ENCODE data around the gene MS4A10.
"Not testable (repeated sequence)": the region's sequence is repeated elsewhere in the genome, so short reads cannot be mapped to it uniquely, and the experiment has no call there.

The MS4A10 gene

GRCh38 chr11:60821827-60822599 lies 36.9 kb downstream of the MS4A10 start:
- Histone ChIP-seq H3K9ac (peak overlapping the region in 4 of 11 experiments; percentile 4 to 22 (median 18); a peak in 2 of 22 replicates), H3K27ac (no peak overlapping the region), H3K4me1 (peaks cover 0 to 19% (median 14%) of the 10 kb centered on the region in 10 experiments; a peak in 16 of 20 replicates), H3K36me3 (no peaks in the 10 kb centered on the region), H3K4me3 (no peak overlapping the region; a peak in 1 of 20 replicates), H3K4me2 (peak overlapping the region in 9 of 11 experiments; percentile 52 to 82 (median 63); a peak in 18 of 22 replicates), H4K20me1 (no peaks in the 10 kb centered on the region), H3K27me3 (no peaks in the 10 kb centered on the region), H3K9me3 (replicated peaks in 1 of 11) (peaks cover 6 to 12% (median 8%) of the 10 kb centered on the region in 11 experiments)
- TF ChIP-seq Cebpa-rat (IDR thresholded peaks at IDR 0.05), result no peak

DNA sequence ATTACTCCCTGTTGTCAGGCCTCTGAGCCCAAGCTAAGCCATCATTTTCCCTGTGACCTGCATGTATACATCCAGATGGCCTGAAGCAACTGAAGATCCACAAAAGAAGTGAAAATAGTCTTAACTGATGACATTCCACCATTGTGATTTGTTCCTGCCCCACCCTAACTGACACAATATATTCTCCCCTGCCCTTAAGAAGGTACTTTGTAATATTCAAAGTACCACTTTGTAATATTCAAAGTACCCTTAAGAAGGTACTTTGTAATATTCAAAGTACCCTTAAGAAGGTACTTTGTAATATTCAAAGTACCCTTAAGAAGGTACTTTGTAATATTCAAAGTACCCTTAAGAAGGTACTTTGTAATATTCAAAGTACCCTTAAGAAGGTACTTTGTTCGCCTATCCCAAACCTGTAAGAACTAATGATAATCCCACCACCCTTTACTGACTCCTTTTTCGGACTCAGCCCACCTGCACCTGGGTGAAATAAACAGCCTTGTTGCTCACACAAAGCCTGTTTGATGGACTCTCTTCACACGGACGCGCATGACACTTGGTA lies 38.7 kb downstream of the MS4A10 start:
- not testable (repeated sequence) for H3K27me3 ChIP-seq; H3K9me3 ChIP-seq (replicated peaks in 1 of 11); H3K36me3 ChIP-seq

GRCh38 chr11:60825118-60825517 lies 40.0 kb downstream of the MS4A10 start:
- Histone ChIP-seq H3K4me3 (no peak overlapping the region), H3K9ac (no peak overlapping the region), H3K27me3 (no peaks in the 10 kb centered on the region), H4K20me1 (no peaks in the 10 kb centered on the region), H3K27ac (no peak overlapping the region), H3K36me3 (no peaks in the 10 kb centered on the region), H3K4me2 (no peak overlapping the region), H3K9me3 (replicated peaks in 1 of 11) (no peaks in the 10 kb centered on the region; a peak in 2 of 22 replicates), H3K4me1 (peaks cover 0 to 19% (median 14%) of the 10 kb centered on the region in 10 experiments; a peak in 16 of 20 replicates)
- TF ChIP-seq Cebpa-rat (IDR thresholded peaks at IDR 0.05), result no peak

More for the DNA sequence above, 38.7 kb downstream of the MS4A10 start:
- H3K27ac ChIP-seq, H3K4me3 ChIP-seq, H4K20me1 ChIP-seq, H3K9ac ChIP-seq, H3K4me2 ChIP-seq: not testable (repeated sequence)
- peaks cover 0 to 19% (median 14%) of the 10 kb centered on the region in 10 experiments; a peak in 16 of 20 replicates for H3K4me1 ChIP-seq

- TF ChIP-seq Cebpa-rat (IDR thresholded peaks at IDR 0.05), result no peak
- Histone ChIP-seq H3K4me1 (peaks cover 0 to 19% (median 14%) of the 10 kb centered on the region in 10 experiments; a peak in 16 of 20 replicates), H3K36me3 (no peaks in the 10 kb centered on the region), H3K4me2 (no peak overlapping the region), H3K9me3 (replicated peaks in 1 of 11) (no peaks in the 10 kb centered on the region; a peak in 2 of 22 replicates), H3K9ac (no peak overlapping the region), H3K4me3 (no peak overlapping the region), H4K20me1 (no peaks in the 10 kb centered on the region), H3K27me3 (no peaks in the 10 kb centered on the region), H3K27ac (no peak overlapping the region)
These were observed 40.7 kb downstream of the MS4A10 start for GRCh38 chr11:60825790-60826189.

DNA sequence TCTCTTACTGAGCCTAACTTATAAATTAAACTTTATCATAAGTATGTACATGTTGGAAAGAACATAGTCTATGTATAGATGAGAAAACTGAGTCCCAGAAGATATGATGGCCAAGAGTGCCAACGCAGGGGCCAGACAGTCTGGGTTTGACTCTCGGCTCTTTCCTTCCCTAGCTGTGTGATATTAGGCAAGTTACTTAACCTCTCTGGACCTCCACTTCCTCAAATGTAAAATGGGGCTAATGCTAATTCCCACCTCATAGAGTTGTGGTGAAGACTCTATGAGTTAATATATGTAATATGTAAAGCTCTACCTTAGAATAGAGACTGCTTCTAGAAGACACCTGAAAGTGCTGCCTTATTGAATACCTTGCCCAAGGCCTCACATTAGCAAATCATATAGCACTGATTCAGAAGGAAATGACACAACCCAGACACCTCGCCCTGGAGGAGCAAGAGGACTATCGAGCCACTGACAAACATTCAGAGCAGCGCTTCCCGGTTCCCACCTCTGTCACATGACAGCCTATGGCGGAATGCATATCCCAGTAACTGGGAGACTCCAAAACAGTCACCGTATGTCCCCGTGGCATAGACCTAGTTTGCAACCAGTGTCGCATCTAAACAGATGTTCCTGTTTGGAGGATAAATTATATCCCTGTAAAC lies 45.5 kb downstream of the MS4A10 start:
- Histone ChIP-seq H3K9me3 (replicated peaks in 1 of 11) (no peaks in the 10 kb centered on the region), H4K20me1 (no peaks in the 10 kb centered on the region), H3K27me3 (no peaks in the 10 kb centered on the region), H3K9ac (no peak overlapping the region), H3K36me3 (no peaks in the 10 kb centered on the region), H3K4me3 (no peak overlapping the region), H3K4me1 (peaks cover 13 to 32% (median 26%) of the 10 kb centered on the region in 10 experiments), H3K4me2 (no peak overlapping the region), H3K27ac (no peak overlapping the region)
- no peak for TF ChIP-seq Cebpa-rat (IDR thresholded peaks at IDR 0.05)

DNA sequence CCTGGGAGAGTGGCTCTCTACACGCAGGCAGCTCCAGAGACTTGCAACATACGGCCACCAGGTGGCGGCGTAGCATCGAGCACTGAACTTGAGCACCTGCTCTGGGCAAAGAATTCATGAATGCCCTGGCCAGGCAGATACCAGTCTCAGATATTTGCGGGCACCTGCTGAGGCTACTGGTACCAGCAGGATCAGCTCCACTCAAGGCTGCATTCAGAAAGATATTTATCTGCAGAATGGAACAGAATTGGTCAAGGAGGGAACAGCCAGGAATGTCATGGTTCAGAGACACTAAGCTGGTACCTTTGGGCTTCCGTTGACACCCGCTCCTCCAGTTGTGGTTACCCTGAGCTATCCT lies 46.0 kb downstream of the MS4A10 start:
- no peaks in the 10 kb centered on the region for H3K9me3 ChIP-seq (replicated peaks in 1 of 11)
- peak overlapping the region in 8 of 11 experiments; percentile 22 to 48 (median 40); a peak in 17 of 22 replicates for H3K4me2 ChIP-seq
- no peak overlapping the region for H3K4me3 ChIP-seq
- TF ChIP-seq Cebpa-rat (IDR thresholded peaks at IDR 0.05), result no peak
- H3K9ac ChIP-seq, result no peak overlapping the region
- H3K4me1 ChIP-seq, result peaks cover 13 to 37% (median 31%) of the 10 kb centered on the region in 10 experiments
- H3K27me3 ChIP-seq, result no peaks in the 10 kb centered on the region
- no peak overlapping the region for H3K27ac ChIP-seq
- H3K36me3 ChIP-seq, result no peaks in the 10 kb centered on the region
- no peaks in the 10 kb centered on the region for H4K20me1 ChIP-seq

DNA sequence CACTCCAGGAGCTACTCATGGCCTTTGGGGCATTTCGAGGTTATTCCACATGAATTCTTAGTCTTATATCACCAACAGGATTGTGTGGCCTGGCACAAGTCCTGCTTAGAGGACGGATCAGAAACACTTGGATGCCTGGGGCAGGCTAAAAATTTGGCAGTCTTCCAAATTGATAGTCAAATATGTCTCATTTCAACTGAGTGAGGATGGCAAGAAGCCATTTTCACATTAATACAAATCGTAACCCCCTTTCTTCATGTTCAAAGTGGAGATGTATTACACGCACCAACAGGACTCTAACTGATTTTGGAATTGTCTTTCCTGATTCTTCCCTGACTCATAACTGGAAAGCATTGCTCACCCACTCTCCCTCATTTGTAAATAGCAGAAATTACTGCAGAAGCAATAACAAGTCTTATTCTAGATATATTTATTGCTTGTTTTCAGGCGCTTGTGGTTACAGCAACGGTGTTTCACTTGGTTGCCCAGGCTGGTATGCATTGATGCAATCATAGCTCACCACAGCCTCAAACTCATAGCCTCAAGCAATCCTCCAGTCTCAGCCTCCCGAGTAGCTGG lies 46.5 kb downstream of the MS4A10 start:
- H3K4me1 ChIP-seq, result peaks cover 13 to 42% (median 32%) of the 10 kb centered on the region in 10 experiments
- peak overlapping the region in 9 of 11 experiments; percentile 22 to 48 (median 40); a peak in 18 of 22 replicates for H3K4me2 ChIP-seq
- no peak overlapping the region for H3K27ac ChIP-seq
- peak in 4 of 11 experiments; percentile 23 to 81 (median 48); a peak in 5 of 22 replicates for TF ChIP-seq Cebpa-rat (IDR thresholded peaks at IDR 0.05)
- no peak overlapping the region for H3K9ac ChIP-seq
- no peaks in the 10 kb centered on the region for H3K36me3 ChIP-seq
- H3K4me3 ChIP-seq, result no peak overlapping the region
- no peaks in the 10 kb centered on the region for H4K20me1 ChIP-seq
- no peaks in the 10 kb centered on the region for H3K9me3 ChIP-seq (replicated peaks in 1 of 11)
- no peaks in the 10 kb centered on the region for H3K27me3 ChIP-seq

GRCh38 chr11:60834742-60835533 lies 49.8 kb downstream of the MS4A10 start:
- Histone ChIP-seq H3K9me3 (replicated peaks in 1 of 11) (no peaks in the 10 kb centered on the region), H3K36me3 (no peaks in the 10 kb centered on the region), H3K4me3 (no peak overlapping the region), H4K20me1 (no peaks in the 10 kb centered on the region), H3K9ac (no peak overlapping the region), H3K4me2 (peak overlapping the region in 8 of 11 experiments; percentile 27 to 75 (median 60); a peak in 15 of 22 replicates), H3K27ac (peak overlapping the region in 2 of 11 experiments; percentile 1 to 41; a peak in 3 of 22 replicates), H3K4me1 (peaks cover 13 to 45% (median 33%) of the 10 kb centered on the region in 10 experiments), H3K27me3 (no peaks in the 10 kb centered on the region)
- no peak for TF ChIP-seq Cebpa-rat (IDR thresholded peaks at IDR 0.05)

Data from BLaER1 treated with 17β-estradiol and CSF1 and Interleukin-3, amounts not matched to agents 10 nM and 100 nM (cell line).